ENCODE data around the gene PRAMEF4.
"Not testable (repeated sequence)": the region's sequence is repeated elsewhere in the genome, so short reads cannot be mapped to it uniquely, and the experiment has no call there.

GRCh38 chr1:12886101-12886500, at the start of gene PRAMEF4:
- TF ChIP-seq MAX (IDR thresholded peaks at IDR 0.05); CTCF (IDR thresholded peaks at IDR 0.05; ENCODE audit: low read depth, low read length, missing input control); JUND (IDR thresholded peaks at IDR 0.05); EGR1 (IDR thresholded peaks at IDR 0.05; ENCODE audit: low read depth in 2 of 2); RAD21 (IDR thresholded peaks at IDR 0.05); HNF4A (conservative IDR thresholded peaks at IDR 0.05); TAF1 (conservative IDR thresholded peaks at IDR 0.05); YY1 (IDR thresholded peaks at IDR 0.05): not testable (repeated sequence)
- TF ChIP-seq, protein P1, sequence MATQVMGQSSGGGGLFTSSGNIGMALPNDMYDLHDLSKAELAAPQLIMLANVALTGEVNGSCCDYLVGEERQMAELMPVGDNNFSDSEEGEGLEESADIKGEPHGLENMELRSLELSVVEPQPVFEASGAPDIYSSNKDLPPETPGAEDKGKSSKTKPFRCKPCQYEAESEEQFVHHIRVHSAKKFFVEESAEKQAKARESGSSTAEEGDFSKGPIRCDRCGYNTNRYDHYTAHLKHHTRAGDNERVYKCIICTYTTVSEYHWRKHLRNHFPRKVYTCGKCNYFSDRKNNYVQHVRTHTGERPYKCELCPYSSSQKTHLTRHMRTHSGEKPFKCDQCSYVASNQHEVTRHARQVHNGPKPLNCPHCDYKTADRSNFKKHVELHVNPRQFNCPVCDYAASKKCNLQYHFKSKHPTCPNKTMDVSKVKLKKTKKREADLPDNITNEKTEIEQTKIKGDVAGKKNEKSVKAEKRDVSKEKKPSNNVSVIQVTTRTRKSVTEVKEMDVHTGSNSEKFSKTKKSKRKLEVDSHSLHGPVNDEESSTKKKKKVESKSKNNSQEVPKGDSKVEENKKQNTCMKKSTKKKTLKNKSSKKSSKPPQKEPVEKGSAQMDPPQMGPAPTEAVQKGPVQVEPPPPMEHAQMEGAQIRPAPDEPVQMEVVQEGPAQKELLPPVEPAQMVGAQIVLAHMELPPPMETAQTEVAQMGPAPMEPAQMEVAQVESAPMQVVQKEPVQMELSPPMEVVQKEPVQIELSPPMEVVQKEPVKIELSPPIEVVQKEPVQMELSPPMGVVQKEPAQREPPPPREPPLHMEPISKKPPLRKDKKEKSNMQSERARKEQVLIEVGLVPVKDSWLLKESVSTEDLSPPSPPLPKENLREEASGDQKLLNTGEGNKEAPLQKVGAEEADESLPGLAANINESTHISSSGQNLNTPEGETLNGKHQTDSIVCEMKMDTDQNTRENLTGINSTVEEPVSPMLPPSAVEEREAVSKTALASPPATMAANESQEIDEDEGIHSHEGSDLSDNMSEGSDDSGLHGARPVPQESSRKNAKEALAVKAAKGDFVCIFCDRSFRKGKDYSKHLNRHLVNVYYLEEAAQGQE (IDR thresholded peaks at IDR 0.05), result not testable (repeated sequence)

Measured in liver (tissue), 3 donors.